ENCODE results near the gene CCSER1. TPM values are rescaled to one million over a fixed set of nuclear protein-coding genes. Genes with fewer than 3 reads are reported as not detected.
"Not testable (repeated sequence)": the region's sequence is repeated elsewhere in the genome, so short reads cannot be mapped to it uniquely, and the experiment has no call there.

The CCSER1 gene
- total RNA-seq, 1 experiment from 2014 or later: not detected

DNA sequence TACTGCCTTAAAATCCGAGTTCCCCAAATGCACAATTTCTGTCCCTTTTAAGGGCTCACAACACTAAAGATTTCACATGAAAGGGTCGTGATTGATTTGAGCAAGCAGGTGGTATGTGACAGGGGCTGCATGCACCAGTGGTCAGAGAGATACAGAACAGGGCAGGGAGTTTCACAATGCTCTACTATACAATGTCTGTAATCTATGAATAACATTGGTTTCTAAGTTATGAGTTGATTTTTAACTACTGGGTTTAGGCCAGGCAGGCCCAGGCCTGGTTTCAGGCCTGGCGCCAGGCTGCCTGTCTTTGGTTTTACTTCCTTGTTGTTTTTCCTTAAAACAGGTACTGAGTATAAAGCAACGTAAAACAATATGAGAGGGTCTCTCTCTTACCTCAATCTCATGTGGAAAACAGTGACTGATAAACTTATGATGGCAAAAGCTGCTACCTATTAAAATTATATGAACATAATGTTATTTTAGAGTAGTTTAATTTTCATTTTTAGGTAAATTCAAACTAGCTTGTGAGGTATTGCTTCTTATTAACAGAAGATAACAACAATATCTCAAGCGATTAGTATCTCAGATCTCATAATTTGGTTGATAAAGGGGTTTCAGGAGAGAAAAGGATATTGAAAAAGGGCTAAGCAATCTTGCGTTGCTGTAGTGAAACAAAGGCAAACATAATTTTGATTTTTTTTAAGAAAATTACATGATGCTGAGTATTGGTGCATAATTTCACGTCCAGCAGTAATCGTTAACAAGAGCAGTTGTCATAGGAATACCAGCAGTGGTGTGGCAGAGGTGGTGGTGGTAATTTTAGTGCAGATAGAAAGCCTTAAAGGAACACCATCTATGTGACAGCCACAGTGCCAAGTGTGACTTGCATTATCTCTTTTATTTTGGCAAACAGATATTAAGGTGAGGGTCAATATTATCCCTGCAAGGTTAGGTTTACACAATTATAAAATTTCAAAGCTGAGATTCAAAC lies 1232.1 kb downstream of the CCSER1 start:
- DNase-seq (ENCODE audit: low read depth): no peak

DNA sequence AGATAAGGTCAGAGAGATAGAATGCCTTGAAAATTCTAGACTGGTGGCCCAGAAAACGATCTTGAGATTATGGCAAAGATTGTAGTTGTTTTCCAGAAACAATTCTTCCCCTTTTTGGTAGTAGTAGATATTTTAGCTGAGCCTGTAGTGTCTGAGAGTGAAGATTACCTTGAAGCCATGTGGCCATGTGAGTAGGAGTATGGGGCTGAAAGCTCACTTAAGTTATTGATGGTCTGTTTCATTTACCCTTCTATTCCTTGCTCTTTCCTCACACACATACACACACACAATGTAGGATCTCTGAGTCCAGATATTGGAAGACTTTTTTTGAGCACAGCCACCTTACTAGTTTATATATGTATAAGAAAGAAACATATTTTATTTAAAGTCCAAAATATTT lies 1234.9 kb downstream of the CCSER1 start:
- no peak for DNase-seq (ENCODE audit: low read depth)

DNA sequence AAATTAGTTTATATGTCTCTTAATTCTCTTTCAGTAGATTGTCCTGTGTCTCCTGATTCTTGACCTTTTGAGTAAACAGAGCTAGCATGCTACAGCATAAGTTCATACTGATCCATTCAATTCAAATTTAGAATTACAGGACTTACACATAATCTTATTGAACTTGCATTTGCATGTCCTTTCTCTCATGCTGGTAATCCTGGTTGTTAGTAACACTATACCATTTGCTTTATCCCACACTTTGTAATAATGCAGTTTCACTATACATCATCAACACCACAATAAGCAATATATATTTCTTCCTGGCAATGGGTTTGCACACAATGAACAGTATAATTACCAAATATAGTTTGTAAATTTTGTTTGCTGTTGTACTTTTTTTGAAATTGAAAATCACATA lies 1239.4 kb downstream of the CCSER1 start:
- DNase-seq (ENCODE audit: low read depth): no peak

DNA sequence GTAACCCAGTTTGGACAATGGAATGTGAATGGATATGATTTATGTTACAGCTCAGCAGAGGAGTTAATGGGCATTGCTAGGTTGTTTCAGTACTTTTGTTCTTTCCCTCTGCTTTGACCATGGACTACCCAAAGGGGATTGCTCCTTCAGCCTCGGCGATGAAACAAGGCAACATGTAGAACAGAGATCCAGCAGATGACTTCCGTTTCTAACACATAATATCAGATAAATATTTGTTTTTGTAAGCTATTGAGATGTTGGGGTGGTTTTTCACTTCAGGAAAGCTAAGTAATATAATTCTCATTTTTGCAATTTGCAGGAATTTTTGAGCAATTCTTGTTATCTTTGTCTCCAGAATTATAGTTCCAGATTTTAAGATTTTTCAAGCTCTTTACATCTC lies 1241.9 kb downstream of the CCSER1 start:
- DNase-seq (ENCODE audit: low read depth): no peak

DNA sequence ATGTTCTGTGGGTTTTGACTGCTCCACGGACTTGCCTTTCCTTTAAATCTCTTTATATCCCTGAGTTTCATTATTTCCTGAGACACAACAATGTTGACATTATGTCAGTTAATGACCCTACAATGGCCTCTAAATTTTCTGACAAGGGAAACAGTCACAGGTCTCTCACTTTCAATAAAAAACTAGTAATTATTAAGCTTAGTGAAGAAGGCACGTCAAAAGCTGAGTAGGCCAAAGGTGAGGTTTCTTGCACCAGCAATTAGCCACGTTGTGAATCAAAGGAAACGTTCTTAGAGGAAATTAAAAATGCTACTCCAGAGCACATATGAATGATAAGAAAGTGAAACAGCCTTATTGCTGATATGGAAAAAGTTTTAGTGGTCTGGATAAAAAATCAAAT lies 1246.4 kb downstream of the CCSER1 start:
- DNase-seq (ENCODE audit: low read depth): no peak

DNA sequence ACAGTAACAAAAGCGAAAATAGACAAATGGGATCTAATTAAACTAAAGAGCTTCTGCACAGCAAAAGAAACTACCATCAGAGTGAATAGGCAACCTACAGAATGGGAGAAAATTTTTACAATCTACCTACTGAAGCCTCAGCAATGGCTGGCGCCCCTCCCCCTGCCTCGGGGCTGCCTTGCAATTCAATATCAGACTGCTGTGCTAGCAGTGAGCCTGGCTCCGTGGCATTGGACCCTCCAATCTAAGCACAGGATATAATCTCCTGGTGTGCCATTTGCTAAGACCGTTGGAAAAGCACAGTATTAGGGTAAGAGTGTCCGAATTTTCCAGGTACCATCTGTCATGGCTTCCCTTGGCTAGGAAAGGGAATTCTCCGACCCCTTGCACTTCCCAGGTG lies 1278.2 kb downstream of the CCSER1 start:
- not testable (repeated sequence) for DNase-seq (ENCODE audit: low read depth)

DNA sequence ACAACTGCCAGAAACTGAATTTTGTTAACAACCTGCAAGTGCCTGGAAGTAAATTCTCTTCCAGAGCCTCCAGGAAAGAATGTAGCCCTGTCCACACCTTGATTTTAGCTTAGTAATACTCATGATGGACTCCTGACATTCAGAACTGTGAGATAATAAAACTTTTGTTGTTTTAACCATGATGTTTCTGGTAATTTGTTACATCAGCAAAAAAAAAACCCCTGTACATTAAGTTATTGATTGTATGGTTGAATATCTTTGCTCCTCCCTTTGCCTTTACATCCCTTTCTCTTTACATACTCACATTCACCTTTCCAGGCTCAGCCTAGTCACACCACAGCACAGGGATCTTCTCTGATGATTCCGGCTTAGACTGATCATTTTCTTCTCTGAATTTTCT lies 1294.8 kb downstream of the CCSER1 start:
- DNase-seq (ENCODE audit: low read depth): no peak

DNA sequence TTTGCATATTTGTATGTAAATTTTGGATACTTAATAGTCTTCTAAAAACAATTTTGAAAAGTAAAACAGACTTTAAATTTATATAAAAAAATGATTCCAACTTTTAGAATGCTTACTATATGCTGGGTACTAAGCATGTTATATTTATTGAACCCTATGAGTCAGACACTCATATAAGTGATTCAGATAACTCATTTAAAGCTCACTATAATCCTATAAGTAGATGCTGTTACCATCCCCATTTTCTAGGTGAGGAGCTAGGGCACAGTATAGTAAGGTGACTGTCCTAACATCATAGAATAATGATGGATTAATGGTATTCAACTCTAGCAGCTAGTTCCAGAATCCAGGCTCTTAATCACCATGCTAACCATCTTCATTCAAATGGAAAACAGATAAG lies 1299.5 kb downstream of the CCSER1 start:
- no peak for DNase-seq (ENCODE audit: low read depth)

DNA sequence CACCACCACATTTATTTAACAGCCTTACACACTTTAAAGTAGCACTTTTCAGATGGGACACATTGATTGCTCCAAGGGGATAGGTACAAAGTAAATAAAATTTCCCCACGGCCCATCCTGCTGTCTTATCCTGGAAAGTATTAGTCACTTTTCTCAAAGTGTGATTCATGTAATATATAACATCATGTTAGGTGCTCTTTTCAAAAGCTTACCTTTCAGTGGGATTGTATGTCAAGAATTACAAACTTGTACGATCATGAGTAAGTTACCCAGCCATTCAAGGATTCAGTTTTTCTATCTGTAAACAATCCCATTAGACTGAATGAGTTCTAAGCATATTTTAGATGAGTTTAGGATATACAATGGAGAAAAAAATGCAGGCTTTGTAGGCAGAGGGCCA lies 1300.0 kb downstream of the CCSER1 start:
- no peak for DNase-seq (ENCODE audit: low read depth)

DNA sequence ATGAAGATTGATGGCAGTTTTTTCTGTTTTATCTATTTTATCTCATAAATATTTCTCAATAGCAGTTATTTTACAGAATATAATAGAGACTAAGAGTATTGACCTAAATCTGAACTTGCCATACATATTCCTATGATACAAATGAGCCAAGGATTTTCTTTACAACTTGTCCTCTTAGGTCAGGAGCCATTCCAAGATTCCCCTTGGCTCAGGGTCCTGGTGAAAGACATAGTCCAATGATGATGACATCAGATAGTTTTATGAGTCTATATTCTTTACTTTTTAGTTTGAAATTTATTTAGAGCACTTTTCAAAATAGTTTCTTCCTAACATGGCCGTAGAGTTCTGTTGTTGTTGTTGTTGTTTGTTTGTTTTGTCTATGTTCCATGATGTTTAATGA lies 1307.4 kb downstream of the CCSER1 start:
- DNase-seq (ENCODE audit: low read depth): no peak

DNA sequence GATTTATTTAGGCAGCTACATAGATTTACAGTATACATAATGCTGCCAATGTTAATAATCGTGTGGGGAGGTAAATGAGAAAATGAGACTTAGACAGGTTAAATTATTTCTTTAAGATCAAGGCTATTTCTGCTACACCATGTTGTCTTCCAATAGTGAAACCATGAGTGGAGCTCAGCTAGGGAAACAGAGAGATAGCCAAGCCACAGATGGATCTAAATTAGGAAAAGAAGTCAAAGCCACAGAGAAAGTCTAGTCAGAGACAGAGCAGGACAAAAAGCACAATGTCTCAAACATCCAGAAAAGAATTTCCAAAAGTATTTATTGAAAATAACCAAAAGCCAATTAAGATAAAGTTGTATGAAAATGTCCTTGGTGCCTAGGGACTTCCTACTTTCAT lies 1309.4 kb downstream of the CCSER1 start:
- DNase-seq (ENCODE audit: low read depth): no peak

DNA sequence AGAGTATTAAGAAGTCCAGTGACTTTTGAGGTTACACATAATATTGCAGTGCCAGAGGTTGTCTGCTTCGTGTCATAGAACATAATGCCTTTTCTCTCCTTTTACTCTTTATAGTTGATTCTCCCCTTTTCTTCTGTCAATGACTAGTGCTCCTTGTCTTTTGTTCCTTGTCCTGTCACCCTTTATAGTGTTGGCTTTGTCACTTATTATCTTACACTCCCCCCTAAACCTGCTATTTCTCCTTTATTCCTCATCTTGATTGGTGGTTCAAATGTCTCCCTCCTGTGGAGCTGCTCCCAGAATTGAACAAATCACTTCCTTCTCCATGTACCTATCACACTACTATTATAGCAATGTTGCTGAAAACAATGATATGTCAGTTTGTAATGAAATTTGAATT lies 1320.0 kb downstream of the CCSER1 start:
- no peak for DNase-seq (ENCODE audit: low read depth)

DNA sequence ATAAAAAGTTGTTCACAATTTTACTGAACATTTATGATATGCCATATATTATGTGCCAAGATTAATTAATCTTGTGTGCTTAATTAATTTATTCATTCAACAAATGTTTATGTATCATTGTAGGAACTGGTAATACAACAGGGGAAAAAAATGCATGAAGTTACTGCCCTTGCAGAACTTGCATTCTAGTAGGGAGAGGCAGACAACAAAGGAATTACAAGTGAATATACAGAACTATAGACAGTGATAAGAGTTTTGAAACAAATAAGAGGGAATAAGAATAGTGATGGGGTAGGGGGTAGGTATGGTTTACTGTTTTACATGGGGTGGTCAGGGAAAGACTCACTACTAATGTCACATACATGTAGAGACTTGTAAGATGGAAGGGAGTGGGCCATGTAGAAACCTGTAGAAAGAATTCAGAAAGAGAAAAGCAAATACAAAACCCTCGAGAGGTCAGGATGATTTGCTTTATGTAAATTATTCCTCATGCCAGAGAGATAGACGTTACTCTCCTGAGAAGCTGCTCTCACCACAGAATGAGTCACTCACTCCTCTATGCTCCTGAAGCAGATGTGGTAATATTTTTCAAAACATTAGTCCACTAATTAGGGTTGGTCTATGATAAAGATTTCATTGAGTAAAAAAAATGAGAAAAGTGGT lies 1321.6 kb downstream of the CCSER1 start:
- peak; percentile 4 for DNase-seq (ENCODE audit: low read depth)

DNA sequence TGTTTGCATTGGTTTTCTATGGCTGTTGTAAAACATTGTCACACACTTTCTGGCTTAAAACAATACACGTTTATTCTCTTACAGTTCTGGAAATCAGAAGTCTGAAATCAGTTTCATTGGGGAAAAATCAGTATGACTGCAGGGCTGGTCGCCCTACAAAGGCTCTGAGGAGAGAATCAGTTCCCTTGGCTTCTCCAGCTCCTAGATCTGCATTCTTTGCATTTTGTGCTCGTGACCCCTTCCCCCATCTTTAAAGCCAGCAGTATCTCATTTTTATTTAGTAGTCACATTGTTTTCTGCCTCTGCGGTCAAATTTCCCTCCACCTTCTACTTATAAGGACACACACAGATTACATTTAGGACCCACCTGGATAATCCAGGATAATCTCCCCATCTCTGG lies 1326.9 kb downstream of the CCSER1 start:
- no peak for DNase-seq (ENCODE audit: low read depth)

DNA sequence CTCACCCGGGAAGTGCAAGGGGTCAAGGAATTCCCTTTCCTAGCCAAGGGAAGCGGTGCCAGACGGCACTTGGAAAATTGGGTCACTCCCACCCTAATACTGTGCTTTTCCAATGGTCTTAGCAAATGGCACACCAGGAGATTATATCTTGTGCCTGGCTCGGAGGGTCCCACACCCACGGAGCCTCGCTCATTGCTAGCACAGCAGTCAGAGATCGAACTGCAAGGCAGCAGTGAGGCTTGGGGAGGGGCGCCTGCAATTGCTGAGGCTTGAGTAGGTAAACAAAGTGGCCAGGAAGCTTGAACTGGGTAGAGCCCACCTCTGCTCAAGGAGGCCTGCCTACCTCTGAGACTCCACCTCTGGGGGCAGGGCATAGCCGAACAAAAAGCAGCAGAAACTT lies 1335.4 kb downstream of the CCSER1 start:
- not testable (repeated sequence) for DNase-seq (ENCODE audit: low read depth)

DNA sequence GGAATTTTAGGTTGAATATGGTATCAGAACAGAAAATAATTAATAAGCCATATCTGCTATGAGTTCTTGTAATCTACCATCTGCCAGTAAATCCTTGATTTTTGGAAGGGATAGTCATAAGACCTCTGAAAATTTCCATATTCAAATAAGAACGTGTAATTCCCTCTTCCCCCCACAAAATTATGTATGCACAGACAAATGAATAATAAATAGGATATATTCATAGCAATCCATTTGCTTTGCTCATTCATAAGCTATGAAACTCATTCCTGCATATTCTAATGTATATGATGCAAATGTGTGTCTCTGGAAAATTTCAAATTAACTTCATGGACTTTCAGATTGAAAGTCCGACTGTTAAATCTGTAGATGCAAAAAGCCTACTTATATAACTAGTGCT lies 1343.5 kb downstream of the CCSER1 start:
- DNase-seq (ENCODE audit: low read depth): no peak

DNA sequence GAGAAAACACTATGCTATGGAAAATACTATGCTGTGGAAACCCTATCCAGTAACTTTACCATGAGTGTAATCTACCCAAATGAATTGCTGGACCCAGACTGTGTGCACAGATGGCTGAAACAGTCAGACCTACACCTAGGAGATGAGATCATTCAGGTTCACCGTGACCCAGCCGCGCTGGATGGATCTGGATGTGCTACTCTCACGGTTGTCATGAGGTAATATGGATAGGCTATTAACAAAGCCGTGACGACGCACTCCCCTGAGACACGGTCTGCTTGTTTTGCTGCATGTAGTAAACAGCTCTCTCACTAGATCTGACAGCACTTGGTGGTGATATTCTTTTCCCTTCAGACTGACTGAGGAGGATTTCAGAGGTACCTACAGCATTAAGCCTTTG lies 1344.1 kb downstream of the CCSER1 start:
- DNase-seq (ENCODE audit: low read depth): no peak

DNA sequence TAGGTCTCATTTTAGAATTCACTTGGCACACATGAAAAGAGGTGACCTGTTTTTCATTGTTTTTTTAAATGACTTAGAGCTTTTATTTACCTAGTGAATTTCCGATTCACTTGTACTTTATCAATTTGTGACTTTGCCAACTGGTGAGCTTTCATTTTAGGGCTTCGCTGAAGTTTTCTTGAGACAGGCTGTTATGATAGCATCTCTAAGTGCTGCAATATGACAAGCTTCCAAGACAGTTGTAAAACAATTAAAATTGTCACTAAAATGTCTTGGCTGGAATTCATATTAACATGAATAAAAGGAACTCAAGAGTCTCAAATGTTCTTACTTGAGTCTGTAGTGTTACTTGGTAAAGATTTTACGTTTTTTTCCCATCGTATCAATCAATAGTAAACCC lies 1344.9 kb downstream of the CCSER1 start:
- no peak for DNase-seq (ENCODE audit: low read depth)

DNA sequence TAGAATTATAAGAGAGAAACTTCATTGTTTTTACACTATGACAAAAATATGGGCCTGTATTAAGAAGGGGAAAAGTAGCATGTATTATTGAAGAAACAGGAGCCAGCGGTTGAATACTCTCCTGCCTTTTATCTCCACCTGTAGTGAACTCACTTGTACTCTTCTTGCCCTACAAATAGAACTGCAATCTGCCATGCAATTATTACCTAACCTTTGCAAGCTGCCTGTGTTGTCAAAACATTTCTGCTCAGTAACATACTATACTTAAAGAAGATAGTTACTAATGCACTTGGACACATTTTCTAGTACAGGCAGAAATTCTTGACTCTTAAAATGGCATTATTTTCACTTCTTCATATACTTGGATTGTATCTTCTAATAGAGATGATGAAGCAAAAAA lies 1358.2 kb downstream of the CCSER1 start:
- no peak for DNase-seq (ENCODE audit: low read depth)

DNA sequence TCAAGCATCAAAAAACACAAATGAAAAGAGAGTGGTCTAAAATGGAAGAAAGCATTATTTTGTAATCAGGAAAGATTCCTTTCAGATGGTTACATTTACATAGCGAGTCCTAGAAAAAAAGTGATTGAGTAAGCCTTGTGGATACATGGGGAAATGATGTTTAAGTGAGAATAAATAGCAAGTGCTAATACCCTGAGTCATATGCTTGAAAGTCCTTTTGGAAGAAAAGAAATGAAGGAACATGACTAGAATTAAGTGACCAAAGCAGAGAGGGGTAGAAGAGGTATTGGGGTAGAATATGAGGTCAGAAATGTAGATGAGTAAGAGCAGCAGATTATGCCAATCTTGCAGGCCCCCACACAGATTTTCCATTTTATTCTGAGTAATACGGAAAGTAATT lies 1361.8 kb downstream of the CCSER1 start:
- DNase-seq (ENCODE audit: low read depth): no peak

DNA sequence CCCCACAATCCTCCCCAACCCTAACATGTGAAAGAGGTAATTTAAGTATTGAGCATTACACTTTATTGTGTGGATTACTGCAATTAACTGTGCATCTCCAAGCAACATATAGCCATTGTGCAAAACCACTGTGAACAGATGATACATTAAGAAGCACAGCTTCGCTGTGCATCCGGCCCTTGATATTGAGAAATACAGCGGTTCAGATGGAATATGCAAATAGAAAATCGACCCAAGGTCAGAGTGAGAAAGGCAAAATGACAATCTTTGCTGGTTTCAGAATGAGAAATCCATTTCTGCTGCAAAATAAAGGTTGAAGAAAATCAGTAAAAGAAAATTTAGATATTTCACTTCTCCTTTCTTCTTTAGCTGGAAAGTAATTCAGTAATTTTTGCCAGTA lies 1370.7 kb downstream of the CCSER1 start:
- no peak for DNase-seq (ENCODE audit: low read depth)

DNA sequence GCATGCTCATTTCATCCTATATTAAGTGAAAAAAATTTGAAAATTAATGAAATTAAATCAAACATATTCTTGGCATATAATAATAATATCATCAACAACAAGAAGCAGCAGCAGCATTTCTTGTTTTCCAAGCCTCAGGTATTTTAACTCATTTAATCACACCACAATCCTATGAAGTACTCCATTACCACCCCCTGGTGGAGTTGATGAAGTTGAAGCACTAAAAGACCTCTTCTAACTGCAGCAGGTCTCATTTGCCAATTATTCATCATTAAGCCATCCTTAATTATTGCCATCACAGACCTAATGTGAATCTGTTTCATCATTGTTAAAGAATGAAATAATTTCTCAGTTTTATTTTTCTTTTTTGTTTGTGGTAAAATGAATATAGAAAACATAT lies 1375.2 kb downstream of the CCSER1 start:
- DNase-seq (ENCODE audit: low read depth): no peak

DNA sequence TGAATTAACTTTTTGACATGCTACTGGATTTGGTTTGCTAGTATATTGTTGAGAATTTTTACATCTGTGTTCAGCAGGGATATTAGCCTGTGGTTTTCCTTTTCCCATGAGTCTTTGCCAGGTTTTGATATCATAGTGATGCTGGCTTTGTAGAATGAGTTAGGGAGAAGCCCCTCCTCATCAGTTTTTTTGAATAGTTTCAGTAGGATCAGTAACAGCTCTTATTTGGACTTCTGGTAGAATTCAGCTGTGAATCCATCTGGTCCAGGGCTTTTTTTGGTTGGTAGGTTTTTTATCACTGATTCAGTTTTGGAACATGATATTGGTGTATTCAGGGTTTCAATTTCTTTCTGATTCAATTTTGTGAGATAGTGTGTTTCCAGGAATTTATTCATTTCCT lies 1386.1 kb downstream of the CCSER1 start:
- DNase-seq (ENCODE audit: low read depth): no peak
